NCI-H748 treated with DMSO at 0.1 percent for 48 hours (cell line): Measurements from ENCODE around the gene SS18L1.

Experiments
- DNase-seq: peaks from one replicate; lab custom pipeline; 2025; lab: John Stamatoyannopoulos, UW

The SS18L1 gene

DNA sequence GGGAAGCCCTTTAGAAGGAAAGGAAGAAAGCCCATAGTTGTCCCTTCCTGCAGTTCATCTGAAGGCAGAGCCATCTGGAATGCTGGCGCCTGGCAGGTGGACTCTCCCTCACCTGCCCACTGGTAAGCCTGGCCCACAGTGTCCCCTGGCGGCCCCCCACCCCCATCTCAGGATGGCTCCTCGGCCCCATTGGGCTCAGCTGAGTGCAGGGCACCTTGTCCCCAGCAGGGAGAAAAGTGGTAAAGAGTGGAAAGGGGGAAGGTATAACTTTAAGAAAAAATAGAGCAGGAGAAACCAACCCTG, 12.6 kb downstream of the SS18L1 start:
- DNase-seq, result no peak

DNA sequence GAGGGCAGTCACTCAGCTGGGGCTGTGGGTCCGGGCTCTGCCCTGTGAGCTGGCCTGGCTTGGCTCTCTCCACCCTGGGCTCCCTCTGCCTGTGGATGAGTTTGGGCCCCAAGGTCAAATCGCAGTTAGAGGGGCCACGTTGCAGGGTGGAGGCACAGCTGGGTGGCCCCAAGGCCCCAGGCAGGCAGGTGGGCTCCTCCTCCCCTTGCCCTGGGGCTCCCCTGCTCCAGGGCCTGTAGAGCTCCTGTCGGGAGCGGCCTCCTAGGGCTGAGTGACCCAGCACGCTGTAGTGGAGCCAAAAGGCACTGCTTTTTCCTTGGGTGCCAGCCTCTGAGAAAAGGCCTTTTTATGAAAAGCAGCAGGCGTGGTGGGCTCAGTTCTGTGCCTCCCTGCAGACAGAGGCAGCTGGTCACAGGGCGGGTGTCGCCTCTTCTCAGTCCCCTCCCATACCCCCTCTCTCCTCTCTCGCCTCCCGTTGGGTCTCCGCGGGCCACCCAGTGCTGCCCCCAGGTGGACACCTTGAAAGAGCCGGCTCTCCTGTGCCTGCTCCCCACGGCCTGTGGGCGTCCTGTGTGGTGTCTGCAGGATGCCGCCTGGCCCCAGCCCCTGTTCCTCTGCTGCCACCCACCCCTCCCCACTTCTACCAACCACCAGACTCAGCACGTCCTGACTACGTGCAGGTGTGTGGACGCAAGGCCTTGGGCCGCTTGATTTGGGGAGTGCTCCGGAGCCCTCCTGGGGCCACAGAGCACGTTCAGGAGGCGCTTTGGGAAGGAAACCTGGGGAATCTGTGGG, 13.2 kb downstream of the SS18L1 start:
- DNase-seq, result no peak

DNA sequence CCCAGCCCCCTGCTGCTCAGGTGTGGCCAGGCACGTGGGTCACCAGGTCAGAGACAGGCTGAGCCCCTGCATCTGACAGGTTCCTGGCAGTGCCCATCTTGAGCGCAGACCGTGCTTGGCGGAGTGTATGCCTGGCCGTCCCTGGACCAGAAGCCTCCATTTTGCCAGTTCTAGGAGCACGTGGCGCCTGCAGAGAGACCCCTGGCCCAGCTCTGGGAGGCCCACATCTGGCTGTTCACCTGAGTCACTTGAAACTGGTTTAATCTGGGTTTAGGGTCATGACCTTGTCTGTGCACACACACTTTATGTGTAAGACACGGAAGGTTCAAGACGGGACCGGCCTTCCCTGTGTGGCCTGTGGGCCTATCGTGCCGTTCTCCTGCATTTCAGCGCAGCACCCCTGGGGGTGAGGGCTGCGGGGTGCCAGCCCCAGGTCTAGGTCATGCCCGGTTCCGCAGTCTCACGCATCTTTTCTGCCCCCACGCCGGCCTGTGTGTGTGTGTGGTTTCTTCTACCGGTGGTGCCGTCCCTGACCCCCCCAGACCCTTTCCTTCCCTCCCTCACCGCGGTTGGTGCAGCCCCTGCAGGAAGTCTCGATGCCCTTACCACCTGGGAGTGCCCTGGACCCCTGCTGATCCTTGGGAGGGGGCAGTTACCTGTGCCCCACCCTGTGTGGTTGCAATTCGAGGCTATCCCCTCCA, 14.0 kb downstream of the SS18L1 start:
- no peak for DNase-seq

DNA sequence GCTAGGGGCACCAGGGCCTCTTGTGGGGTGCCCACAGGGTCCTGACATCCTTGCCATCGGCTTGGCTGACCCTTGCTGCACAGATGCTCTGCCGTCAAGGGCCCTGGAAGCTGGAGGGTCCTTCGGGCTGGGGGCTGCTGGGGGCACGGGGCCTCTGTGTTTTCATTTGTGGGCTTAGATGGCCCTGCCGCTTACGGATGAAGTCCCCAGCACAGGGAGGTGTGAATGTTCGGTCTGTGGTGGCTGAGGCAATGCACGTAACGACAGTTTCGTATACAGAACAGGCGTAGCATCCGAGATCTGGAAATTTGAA, 14.5 kb downstream of the SS18L1 start:
- DNase-seq, result no peak

DNA sequence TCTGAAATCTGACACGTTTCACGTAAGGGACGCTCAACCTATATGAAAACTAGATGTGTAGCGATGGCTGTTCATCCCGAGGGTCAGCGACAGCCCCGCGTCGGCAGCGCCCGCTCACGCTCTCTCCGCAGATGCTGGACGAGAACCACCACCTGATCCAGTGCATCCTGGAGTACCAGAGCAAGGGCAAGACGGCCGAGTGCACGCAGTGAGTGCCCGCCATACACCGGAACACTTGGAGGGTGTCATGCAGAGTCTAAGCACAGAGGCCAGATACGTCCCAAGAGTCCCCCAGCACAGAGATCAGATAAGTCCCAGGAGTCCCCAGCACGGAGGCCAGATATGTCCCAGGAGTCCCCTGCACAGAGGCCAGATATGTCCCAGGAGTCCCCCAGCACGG, 15.0 kb downstream of the SS18L1 start:
- DNase-seq, result no peak

DNA sequence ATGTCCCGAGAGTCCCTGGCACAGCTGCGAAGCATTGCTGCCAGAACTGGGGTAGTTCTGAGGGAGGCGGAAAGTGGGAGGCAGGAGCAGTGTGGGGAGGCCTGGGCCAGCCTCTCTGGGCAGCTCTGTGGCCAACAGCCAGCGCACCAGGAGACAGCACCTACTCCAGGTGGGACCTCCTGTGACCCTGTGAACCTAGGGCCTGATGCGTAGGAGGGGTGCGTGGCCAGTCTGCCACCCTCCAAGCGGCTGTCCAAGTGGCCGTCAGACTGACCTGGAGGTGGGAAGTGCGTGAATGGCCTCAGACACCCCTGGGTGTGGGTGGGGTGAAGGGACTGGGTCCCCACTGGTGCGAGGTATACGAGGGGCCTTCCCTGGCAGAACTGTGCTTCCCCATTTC, 15.5 kb downstream of the SS18L1 start:
- DNase-seq, result no peak

DNA sequence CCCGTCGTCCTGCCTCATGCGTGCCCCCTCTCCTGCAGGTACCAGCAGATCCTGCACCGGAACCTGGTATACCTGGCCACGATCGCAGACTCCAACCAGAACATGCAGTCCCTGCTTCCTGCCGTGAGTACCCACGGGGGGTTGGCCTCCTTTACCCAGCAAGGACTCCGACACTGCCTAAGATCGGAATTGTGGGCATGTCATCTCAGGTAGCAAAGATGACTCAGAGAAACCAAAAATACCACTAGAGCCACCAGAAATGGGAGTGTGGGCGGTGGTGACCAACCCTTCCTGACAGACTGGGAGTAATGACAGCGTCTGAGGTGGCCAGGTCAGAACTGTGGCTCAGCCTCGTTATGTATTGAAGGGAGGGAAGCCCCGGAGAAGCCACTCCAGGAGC, 16.3 kb downstream of the SS18L1 start:
- DNase-seq, result no peak

DNA sequence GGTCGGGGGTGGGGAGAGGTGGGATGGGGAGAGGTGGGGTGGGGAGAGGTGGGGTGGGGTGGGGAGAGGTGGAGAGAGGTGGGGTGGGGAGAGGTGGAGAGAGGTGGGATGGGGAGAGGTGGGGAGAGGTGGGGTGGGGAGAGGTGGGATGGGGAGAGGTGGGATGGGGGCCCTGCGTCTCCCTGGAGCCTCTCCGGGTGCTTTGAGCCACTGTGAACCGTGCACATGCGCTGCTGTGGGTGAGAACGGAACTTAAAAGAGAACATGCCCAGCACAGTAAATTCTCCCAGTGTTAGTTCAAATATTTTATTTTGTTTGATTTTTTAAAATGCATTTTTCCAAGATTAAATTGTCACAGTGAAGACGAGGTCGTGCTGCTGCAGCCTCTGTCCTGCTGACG, 16.7 kb downstream of the SS18L1 start:
- DNase-seq, result no peak

DNA sequence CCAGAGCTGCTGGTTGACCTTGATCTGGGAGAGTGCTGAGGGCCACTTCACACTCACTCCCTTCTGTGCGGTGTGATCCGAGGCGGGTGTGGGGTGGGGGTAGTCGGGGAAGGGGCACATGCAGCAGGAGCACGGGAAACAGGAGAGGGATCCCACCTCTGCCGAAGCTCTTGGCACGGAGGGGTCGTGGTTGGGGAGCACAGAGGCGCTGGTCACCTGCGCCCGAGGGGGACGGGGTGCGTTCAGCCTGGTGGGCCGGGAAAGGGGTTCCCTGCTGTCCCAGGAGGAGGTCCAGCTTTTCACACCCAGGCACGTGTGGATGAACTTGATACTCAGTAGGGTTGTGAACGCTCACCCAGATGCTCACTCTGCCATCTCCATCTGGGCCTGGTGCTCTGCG, 17.3 kb downstream of the SS18L1 start:
- no peak for DNase-seq

DNA sequence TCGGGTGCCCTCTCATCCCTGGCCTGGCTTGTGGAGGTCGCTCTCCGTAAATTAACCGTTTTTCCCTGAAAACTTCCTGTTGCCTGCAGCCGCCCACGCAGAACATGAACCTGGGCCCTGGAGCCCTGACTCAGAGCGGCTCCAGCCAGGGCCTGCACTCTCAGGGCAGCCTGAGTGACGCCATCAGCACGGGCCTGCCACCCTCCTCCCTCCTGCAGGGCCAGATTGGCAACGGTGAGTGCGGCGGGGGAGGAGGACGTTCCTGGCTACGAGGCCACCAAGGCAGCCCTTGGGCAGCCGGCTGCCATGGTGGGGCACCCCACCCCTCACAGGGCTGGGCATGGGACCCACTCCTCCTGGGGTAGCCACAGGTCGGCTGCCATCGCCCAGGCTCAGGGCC, 17.8 kb downstream of the SS18L1 start:
- DNase-seq, result no peak

DNA sequence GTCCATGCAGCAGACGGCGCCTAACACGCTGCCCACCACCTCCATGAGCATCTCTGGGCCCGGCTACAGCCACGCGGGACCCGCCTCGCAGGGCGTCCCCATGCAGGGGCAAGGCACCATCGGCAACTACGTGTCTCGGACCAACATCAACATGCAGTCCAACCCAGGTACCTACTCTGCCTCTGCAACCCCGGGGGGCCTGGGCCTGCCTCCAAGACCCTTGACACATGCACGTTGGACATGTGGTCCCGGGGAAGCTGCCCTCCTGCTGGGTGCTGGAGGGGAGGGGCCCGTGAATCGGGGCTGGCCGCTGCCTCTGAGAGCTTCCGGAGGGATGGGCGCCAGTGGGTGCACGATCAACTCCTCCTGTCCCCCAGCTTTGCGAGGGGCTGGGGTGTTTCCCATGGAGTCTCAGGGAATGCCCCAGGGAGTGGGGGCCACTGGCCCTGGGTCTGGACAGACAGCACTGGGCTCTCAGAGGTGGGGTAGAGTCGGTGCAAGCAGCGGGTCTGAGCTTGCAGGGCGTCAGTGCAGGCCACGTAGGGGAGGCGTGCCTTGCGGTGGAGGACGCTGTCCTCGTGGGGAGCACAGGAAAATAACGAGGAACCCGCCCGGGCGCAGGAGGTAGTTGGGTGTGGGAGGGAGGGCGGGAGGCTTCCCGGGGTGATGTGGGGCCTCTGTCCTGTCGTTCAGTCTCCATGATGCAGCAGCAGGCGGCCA, 19.4 kb downstream of the SS18L1 start:
- DNase-seq, result no peak

DNA sequence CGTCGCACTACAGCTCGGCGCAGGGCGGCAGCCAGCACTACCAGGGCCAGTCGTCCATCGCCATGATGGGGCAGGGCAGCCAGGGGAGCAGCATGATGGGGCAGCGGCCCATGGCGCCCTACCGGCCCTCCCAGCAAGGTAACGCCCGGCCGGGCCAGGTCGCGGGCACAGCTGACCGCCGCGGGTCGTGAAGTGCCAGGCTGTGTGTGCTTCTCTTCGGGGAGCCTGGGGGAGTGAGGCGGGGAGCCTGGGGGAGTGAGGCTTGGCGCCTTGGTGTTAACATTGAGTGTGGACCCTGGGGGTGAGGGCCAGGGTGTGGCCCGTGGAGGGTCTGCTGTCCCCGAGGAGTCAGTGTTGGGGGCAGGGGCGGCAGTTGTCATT, 19.9 kb downstream of the SS18L1 start:
- DNase-seq, result no peak

DNA sequence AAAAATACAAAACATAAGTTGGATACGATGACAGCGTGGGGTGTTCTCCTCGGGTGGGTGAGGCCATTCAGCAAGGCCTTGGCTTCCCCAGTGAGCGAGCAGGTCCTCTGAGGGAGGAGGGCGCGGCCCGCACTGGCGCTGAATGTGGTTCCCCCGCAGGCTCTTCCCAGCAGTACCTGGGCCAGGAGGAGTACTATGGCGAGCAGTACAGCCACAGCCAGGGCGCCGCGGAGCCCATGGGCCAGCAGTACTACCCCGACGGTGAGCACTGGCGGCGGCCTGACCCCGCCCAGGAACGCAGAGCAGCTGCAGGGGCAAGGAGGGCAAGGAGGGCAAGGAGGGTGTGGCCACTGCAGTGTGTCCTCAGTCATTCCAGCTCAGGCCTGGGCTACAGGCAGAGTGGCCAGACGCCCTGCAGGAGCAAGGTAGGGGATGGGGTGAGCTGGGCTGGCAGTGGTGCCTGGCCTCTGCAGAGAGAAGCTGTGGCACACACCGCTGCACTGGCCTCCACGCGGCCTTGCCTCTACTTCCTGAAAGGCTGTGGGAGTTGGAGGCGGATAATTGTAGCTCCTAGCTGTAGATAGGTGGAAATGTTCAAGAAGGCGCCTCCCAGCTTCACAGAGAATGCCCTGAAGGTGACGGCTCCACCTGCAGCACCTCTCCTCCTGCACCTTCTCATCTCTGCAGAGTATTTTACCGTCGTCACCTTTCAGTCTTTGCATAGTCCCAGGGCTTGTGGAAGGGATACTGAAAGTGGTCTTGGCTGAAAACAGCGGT, 20.6 kb downstream of the SS18L1 start:
- DNase-seq, result no peak

DNA sequence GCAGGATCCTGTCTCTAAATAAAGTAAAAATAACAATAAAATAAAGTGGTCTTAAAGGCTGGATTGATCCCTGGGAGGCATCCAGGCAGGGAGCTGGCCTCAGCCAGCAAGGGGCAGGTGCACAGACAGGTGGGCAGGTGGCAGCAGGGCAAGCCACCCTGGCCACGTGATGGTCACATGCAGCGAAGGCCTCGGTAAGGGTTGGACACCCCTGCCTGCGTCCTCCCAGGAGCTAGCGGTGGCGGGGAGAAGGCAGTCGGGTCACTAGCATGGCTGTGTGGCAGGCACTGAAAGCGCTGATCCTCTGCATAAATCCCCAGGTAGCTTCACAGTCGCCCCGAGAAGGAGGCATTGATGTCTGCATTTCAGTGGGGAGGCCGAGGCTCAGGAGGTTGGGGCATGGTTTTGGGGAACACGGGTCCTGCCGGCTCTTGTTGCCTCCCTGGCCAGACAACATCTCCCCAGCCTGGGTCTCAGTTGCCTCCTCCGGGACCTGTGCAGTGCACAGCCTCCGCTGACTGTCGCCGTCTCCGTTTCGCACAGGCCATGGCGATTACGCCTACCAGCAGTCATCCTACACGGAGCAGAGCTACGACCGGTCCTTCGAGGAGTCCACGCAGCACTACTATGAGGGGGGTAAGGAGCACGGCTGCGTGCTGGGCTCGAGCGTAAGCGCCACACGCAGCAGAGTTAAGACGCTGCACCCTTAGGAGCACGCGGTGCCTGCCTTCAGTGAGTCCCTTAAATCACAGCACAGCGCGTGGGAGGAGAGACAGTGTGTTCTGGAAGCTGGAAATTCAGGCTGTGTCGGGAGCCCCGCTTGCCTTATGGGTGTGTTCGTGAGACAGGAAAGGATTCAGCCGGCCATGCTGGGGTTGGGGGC, 21.6 kb downstream of the SS18L1 start:
- DNase-seq, result no peak

DNA sequence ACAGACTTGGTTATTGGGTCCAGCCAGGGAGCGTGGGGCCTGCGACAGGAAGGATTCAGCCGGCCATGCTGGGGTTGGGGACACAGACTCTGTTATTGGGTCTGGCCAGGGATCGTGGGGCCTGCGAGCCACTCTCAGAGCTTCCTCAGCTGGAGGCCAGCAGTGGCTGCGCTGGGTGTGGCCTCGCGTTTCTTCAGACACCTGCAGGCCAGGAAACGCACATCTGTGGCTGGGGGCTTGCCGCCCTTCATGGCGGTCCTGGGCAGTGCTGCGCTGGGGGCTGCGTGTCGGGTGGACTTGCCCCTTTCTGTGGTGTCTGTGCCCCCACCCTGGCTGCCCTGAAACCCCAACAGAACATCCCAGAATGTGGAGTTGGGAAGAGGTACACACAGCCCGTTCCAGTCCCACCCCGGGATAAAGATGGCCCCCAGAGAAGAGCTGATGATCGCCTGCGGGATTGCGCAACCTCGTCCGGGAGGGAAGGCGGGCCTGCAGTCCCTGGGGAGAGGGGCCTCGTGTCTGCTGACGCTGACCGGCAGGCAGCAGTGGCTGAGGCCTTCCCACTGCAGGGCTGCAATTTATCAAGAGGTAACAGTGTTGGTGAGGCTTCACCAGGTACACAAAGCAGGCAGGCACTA, 22.3 kb downstream of the SS18L1 start:
- DNase-seq, result no peak

DNA sequence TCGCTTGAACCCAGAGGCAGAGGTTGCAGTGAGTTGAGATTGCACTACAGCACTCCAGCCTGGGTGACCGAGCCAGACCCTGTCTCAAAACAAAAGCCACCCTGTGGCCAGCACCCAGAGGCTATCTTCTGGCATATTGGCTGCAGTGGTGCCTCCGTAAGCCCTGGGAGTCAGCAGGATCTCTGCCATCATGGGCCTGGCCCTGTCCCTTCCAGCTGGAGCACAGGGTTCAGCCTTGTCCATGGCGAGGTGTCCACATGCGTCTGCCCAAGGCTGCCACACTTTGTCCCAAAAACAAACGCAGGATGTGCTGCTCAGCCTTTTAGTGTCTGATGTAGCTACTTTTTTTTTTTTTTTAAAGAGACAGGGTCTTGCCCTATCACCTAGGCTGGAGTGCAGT, 23.9 kb downstream of the SS18L1 start:
- no peak for DNase-seq

DNA sequence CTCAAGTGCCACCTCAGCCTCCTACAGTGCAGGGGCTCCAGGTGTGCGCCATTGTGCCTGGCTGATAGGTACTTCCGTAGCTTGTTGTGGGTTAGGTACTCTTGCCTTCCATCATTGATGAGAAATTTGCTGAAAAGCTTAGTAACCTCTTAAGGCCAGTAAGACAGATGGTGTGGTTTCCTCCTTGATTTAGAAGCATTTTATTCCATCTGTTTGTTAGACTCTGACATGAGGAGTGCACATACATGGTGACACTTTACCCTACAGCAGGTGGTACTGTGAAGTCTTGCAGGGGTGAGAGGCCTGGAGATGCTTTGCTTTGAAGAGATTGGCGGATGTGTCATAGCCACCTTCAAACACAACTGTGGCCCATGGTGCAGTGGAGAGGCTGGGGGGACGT, 24.5 kb downstream of the SS18L1 start:
- DNase-seq, result no peak

DNA sequence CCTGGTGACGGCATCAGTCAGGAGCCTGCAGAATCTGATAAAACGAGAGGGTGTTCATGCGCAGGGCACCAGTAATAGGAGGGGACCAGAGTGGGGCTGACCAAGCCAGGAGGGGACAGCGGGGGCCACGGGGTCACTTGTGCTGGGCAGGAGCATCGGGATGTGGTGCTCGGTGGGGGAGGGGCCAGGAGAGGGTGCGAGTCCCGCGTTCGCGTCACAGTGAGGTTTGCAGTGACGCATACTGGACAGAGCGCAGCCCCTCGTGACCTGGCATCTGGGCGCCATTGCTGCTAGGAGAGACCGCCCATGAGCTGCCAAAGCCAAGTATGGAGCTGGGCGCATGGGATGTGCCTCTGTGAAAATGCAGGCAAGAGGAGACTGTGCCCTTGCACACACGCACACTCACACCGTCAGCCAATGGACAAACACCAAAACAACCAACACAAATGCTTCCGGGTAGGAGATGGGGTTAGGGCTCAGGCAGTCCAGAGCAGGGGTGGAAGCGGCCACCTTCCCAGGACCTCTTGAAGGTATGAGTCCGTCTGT, 25.4 kb downstream of the SS18L1 start:
- no peak for DNase-seq

DNA sequence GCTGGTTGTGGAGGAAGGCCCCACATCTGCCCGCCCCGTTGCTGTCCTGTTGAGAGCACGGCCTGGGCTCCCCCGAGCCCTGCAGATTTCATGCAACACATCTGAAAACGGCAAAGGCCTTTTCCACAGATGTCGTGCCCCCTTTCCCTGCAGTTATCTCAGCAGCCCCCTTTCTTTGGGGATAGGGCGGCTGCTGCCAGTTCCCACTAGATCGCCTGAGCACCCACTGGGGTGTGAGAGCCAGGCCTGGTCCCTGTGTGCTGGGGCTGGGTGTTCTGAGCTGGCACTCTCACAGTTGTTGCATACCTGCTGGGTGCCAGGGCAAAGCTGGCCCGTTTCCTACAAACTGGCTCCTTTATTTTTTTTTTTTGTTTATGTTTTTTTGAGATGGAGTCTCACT, 27.0 kb downstream of the SS18L1 start:
- DNase-seq, result no peak

DNA sequence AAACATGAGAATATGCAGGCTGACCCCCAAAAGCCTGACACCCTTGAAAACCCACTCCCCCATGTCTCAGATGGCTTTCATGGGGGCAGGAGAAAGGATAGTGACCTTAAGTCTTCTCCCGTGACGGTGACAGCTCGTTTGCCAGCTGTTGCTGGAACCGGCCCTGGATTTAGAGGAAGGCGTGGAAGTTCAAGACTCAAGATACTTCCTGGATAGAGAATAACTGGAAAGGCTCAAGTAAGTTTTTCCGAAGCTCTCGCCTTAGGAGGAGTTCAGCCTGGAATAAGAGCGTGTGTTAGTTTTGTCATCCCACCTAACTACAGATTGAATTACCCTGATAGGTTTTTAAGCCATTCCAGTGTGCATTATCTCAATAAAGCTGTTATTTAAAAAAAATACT, 27.7 kb downstream of the SS18L1 start:
- DNase-seq, result no peak

DNA sequence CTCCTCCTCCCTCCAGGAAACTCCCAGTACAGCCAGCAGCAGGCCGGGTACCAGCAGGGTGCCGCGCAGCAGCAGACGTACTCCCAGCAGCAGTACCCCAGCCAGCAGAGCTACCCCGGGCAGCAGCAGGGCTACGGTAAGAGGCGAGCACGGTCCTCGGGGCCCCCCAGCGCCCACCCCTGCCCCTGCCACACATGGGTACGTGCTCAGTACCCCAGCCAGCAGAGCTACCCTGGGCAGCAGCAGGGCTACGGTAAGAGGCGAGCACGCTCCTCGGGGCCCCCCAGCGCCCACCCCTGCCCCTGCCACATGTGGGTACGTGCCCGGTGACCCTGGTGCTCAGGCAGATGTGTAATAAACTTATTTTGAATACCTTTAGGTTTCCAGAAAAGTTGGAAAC, 29.1 kb downstream of the SS18L1 start:
- DNase-seq, result no peak
